ENCODE results near the gene NLGN4Y.
"Not testable (repeated sequence)": the region's sequence is repeated elsewhere in the genome, so short reads cannot be mapped to it uniquely, and the experiment has no call there.

NLGN4Y gene

GRCh38 chrY:14860448-14860847 is 336.1 kb downstream of the NLGN4Y start:
- DNase-seq = no peak

- DNase-seq = not testable (repeated sequence)
These were observed 336.7 kb downstream of the NLGN4Y start for GRCh38 chrY:14861033-14861432.

- no peak for DNase-seq
These were observed 347.6 kb downstream of the NLGN4Y start for GRCh38 chrY:14871971-14872370.
